ENCODE data around the gene STAU1. TPM values are rescaled to one million over a fixed set of nuclear protein-coding genes. Genes with fewer than 3 reads are reported as not detected.

The STAU1 gene
- total and polyA plus RNA-seq, 2 of the 13 experiments (the other 11 are each of a cell fraction or from before 2014, with no cell fraction given): 119 to 133 TPM

DNA sequence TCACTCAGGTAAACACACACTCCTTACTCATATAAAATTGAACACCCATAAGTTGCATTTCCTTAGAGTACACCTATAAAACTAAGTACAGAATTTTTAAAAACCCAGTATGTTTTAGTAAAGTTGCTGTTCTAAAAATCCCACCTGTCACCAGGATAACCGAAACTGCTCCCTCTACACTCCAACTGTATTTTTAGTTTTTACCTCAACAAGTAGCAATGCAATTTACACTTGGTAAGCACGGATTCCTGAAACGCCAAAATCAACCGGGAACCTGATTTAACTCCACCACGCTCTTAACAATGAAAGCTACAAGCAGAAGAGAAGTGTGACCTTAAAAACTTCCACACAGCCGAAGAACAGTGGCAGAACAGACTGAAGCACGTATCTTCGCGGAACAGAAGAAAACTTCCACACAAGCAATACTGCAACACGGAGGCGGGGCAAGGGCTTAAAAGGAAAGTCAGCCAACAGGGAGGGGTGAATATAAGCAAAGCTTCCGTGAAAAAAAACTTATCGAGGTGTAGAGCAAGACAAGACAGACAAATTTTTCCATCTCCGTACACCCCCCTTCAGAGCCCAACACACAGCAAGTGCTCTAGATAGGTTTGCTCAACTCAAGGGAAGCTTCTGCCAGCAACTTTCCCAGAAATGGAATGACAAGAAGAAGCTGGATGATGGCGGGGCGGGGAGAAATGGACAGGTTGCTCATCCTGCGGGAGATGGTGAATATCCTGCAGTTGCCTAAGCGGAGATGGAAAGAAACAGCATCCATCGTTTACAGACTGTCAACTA, 1.4 kb downstream of the STAU1 start:
- Histone ChIP-seq H3K36me3 (replicated peaks in 1 of 2; ENCODE audit: control insufficient read depth in 1 of 2, insufficient read depth in 2 of 2, low read length in 2 of 2) (no peaks in the 10 kb centered on the region), H3K4me1 (ENCODE audit: insufficient read depth, low read length) (peaks cover 42% of the 10 kb centered on the region), H2AFZ (ENCODE audit: low read length) (no peak overlapping the region), H4K20me1 (ENCODE audit: insufficient read depth, low read length) (peaks cover 37% of the 10 kb centered on the region), H3K9me3 (ENCODE audit: low read length) (no peaks in the 10 kb centered on the region), H3K27me3 (ENCODE audit: control insufficient read depth in 1 of 2, insufficient read depth in 2 of 2, low read length in 2 of 2) (peaks cover 0 to 5% of the 10 kb centered on the region in 2 experiments; a peak in 1 of 5 replicates), H3K9ac (ENCODE audit: insufficient read depth, low read depth, low read length) (peak overlapping the region; percentile 92), H3K79me2 (ENCODE audit: insufficient read depth, low read length) (peaks cover 57% of the 10 kb centered on the region), H3K27ac (ENCODE audit: extremely low read length, insufficient read depth, low read length) (peak overlapping the region; percentile 77), H3K4me3 (replicated peaks in 1 of 3; ENCODE audit: insufficient read depth in 1 of 3, low read depth in 2 of 3, low read length in 3 of 3) (peak overlapping the region; percentile 88 to 99 (median 97)), H3K4me2 (ENCODE audit: low read depth, low read length) (peak overlapping the region; percentile 81)
- TSS peak; percentile 90 for BruUV-seq (replicated peaks)
- intact Hi-C loops (cut with micrococcal nuclease; ENCODE audit: unreplicated experiment): loop anchor here (5.0 kb wide), 1 partner anchor 91 kb away; the partner anchor contains the start of gene ZNFX1
- ATAC-seq: peak; percentile 2; the same call in 1 of the 3 replicates
- under 1% methylated on average over 19 of the region's 19 CpGs for WGBS (ENCODE audit: low lambda C conversion rate)
- POLR2A ChIA-PET: interaction anchor here (0.6 to 4.5 kb wide), 13 partner anchors 7 to 264 kb away, joined by 3 to 49 read pairs (median 6); partner anchors contain the start of genes CSE1L and DDX27
- CTCF ChIA-PET (ENCODE audit: low intra/inter-chr PET ratio, low total read pairs): no interaction called here
- DNase-seq (ENCODE audit: low spot score): peak; percentile 62
- in situ Hi-C loops (cut with HindIII; ENCODE audit: extremely low pct_ligation_motif_present, low pct_unique_long_range_greater_than_20kb): no loop called here
- peak; percentile 54 for FAIRE-seq
- TF ChIP-seq ZSCAN31 (CRISPR knock-in tag; IDR thresholded peaks at IDR 0.05; ENCODE audit: low read depth) (no peak), KLF13 (CRISPR knock-in tag; IDR thresholded peaks at IDR 0.05) (no peak), HOXA5 (CRISPR knock-in tag; IDR thresholded peaks at IDR 0.05) (no peak; the same call in 1 of the 2 replicates), ZNF343 (CRISPR knock-in tag; IDR thresholded peaks at IDR 0.05) (no peak), MIER2 (CRISPR knock-in tag; IDR thresholded peaks at IDR 0.05) (no peak), ZNF782 (CRISPR knock-in tag; IDR thresholded peaks at IDR 0.05; ENCODE audit: borderline replicate concordance) (peak; percentile 11; the same call in 1 of the 2 replicates), ASH2L (IDR thresholded peaks at IDR 0.05; ENCODE audit: insufficient read length, low read depth, low read length) (peak; percentile 18), ZBTB7A (CRISPR knock-in tag; IDR thresholded peaks at IDR 0.05) (no peak), MTF1 (CRISPR knock-in tag; IDR thresholded peaks at IDR 0.05) (0 out of 2 replicates have a peak, but pooled peaks have one; percentile 40), SP2 (CRISPR knock-in tag; IDR thresholded peaks at IDR 0.05) (no peak)
- TF ChIP-seq, protein P1, sequence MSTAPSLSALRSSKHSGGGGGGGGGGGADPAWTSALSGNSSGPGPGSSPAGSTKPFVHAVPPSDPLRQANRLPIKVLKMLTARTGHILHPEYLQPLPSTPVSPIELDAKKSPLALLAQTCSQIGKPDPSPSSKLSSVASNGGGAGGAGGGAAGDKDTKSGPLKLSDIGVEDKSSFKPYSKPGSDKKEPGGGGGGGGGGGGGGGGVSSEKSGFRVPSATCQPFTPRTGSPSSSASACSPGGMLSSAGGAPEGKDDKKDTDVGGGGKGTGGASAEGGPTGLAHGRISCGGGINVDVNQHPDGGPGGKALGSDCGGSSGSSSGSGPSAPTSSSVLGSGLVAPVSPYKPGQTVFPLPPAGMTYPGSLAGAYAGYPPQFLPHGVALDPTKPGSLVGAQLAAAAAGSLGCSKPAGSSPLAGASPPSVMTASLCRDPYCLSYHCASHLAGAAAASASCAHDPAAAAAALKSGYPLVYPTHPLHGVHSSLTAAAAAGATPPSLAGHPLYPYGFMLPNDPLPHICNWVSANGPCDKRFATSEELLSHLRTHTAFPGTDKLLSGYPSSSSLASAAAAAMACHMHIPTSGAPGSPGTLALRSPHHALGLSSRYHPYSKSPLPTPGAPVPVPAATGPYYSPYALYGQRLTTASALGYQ (CRISPR knock-in tag; IDR thresholded peaks at IDR 0.05): no peak
- TF ChIP-seq, protein P2, sequence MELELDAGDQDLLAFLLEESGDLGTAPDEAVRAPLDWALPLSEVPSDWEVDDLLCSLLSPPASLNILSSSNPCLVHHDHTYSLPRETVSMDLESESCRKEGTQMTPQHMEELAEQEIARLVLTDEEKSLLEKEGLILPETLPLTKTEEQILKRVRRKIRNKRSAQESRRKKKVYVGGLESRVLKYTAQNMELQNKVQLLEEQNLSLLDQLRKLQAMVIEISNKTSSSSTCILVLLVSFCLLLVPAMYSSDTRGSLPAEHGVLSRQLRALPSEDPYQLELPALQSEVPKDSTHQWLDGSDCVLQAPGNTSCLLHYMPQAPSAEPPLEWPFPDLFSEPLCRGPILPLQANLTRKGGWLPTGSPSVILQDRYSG (CRISPR knock-in tag; IDR thresholded peaks at IDR 0.05): no peak
- TF ChIP-seq, protein P3, sequence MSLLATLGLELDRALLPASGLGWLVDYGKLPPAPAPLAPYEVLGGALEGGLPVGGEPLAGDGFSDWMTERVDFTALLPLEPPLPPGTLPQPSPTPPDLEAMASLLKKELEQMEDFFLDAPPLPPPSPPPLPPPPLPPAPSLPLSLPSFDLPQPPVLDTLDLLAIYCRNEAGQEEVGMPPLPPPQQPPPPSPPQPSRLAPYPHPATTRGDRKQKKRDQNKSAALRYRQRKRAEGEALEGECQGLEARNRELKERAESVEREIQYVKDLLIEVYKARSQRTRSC (CRISPR knock-in tag; IDR thresholded peaks at IDR 0.05; ENCODE audit: low read depth): 0 out of 2 replicates have a peak, but pooled peaks have one; percentile 15
- TF ChIP-seq, protein P4, sequence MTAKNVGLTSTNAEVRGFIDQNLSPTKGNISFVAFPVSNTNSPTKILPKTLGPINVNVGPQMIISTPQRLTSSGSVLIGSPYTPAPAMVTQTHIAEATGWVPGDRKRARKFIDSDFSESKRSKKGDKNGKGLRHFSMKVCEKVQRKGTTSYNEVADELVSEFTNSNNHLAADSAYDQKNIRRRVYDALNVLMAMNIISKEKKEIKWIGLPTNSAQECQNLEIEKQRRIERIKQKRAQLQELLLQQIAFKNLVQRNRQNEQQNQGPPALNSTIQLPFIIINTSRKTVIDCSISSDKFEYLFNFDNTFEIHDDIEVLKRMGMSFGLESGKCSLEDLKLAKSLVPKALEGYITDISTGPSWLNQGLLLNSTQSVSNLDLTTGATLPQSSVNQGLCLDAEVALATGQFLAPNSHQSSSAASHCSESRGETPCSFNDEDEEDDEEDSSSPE (CRISPR knock-in tag; IDR thresholded peaks at IDR 0.05): 0 out of 2 replicates have a peak, but pooled peaks have one; percentile 12
- TF ChIP-seq, protein P5, sequence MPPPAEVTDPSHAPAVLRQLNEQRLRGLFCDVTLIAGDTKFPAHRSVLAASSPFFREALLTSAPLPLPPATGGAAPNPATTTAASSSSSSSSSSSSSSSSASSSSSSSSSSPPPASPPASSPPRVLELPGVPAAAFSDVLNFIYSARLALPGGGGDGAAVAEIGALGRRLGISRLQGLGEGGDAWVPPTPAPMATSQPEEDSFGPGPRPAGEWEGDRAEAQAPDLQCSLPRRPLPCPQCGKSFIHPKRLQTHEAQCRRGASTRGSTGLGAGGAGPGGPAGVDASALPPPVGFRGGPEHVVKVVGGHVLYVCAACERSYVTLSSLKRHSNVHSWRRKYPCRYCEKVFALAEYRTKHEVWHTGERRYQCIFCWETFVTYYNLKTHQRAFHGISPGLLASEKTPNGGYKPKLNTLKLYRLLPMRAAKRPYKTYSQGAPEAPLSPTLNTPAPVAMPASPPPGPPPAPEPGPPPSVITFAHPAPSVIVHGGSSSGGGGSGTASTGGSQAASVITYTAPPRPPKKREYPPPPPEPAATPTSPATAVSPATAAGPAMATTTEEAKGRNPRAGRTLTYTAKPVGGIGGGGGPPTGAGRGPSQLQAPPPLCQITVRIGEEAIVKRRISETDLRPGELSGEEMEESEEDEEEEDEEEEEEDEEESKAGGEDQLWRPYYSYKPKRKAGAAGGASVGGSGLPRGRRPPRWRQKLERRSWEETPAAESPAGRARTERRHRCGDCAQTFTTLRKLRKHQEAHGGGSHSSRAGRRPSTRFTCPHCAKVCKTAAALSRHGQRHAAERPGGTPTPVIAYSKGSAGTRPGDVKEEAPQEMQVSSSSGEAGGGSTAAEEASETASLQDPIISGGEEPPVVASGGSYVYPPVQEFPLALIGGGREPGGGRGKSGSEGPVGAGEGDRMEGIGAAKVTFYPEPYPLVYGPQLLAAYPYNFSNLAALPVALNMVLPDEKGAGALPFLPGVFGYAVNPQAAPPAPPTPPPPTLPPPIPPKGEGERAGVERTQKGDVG (CRISPR knock-in tag; IDR thresholded peaks at IDR 0.05; ENCODE audit: borderline replicate concordance): no peak
